VCaP (cell line): Measurements from ENCODE around the gene KRTAP4-2.
"Not testable (repeated sequence)": the region's sequence is repeated elsewhere in the genome, so short reads cannot be mapped to it uniquely, and the experiment has no call there.

ENCODE experiments used
- H3K27ac ChIP-seq: fragments of 450-650 bp; 2 replicates; pipeline ENCODE4 v1.5.1; 2017
- CTCF ChIP-seq: fragments of 450-650 bp; conservative IDR thresholded peaks from 2 replicates; pipeline ENCODE4 v1.5.1; 2017; ENCODE audit warnings: mild to moderate bottlenecking, moderate library complexity

The KRTAP4-2 gene

GRCh38 chr17:41199421-41200078 is 21.5 kb upstream of the KRTAP4-2 start:
- no peak for TF ChIP-seq CTCF
- H3K27ac ChIP-seq = no peak overlapping the region

- no peak for TF ChIP-seq CTCF
- no peak overlapping the region for H3K27ac ChIP-seq
Measured at GRCh38 chr17:41196068-41196467, 18.0 kb upstream of the KRTAP4-2 start.

GRCh38 chr17:41190328-41190727 is 12.3 kb upstream of the KRTAP4-2 start:
- no peak for TF ChIP-seq CTCF
- no peak overlapping the region for H3K27ac ChIP-seq

- H3K27ac ChIP-seq = not testable (repeated sequence)
Measured at GRCh38 chr17:41189837-41190318, 11.9 kb upstream of the KRTAP4-2 start, which contains the start of gene KRTAP9-1. TSS of gene KRTAP9-1 (plus strand) at chr17:41189887. CDS start at chr17:41189887, 0 bp downstream.

GRCh38 chr17:41186872-41187271 is 8.9 kb upstream of the KRTAP4-2 start:
- H3K27ac ChIP-seq = no peak overlapping the region
- no peak for TF ChIP-seq CTCF

- TF ChIP-seq CTCF = no peak
- H3K27ac ChIP-seq = no peak overlapping the region
Measured at GRCh38 chr17:41185001-41185400, 7.0 kb upstream of the KRTAP4-2 start.

- no peak for TF ChIP-seq CTCF
- H3K27ac ChIP-seq = no peak within 1 kb of the TSS
Measured at GRCh38 chr17:41184480-41184961, 6.5 kb upstream of the KRTAP4-2 start, which contains the start of gene KRTAP4-1. TSS of gene KRTAP4-1 (minus strand) at chr17:41184911. CDS start at chr17:41184854, 57 bp downstream.
